ENCODE data around the gene TMEM30A.

Gene TMEM30A

DNA sequence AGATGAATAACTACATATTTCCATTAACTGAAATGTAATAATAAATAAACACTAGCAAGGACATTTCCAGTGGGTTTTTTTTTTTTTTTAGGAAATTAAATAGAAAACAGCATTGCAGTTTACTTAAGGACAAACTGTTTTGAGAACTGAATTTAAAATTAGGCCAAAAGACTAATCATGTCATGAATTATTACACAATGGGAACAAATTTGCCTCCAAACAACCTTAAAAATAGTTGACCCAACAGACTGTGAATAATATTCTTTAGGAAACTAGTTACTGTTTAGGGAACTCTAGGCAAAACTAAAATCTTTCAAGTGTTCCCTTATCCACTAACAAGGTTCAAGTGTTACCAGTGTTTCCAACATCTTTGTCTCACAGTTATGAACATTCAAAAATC is 62.3 kb downstream of the TMEM30A start:
- Histone ChIP-seq H2BK12ac (ENCODE audit: low read length in 2 of 2) (no peak overlapping the region), H3K4me2 (ENCODE audit: low read length, poor library complexity, severe bottlenecking) (no peak overlapping the region), H2BK5ac (ENCODE audit: low read depth, low read length, poor library complexity, severe bottlenecking) (no peak overlapping the region), H3K27ac (ENCODE audit: low read length, poor library complexity, severe bottlenecking) (no peak overlapping the region), H3K79me1 (replicated peaks; ENCODE audit: low read length, poor library complexity, severe bottlenecking) (no peaks in the 10 kb centered on the region), H2BK15ac (ENCODE audit: low read depth, poor library complexity, severe bottlenecking) (no peak overlapping the region), H3K4ac (ENCODE audit: low read depth in 1 of 2, low read length in 2 of 2) (no peak overlapping the region), H3K18ac (ENCODE audit: low read depth in 1 of 2, low read length in 2 of 2) (no peak overlapping the region), H2AK5ac (ENCODE audit: low read length, severe bottlenecking) (no peak overlapping the region), H3K9me3 (ENCODE audit: control insufficient read depth, low read length) (no peaks in the 10 kb centered on the region), H2AFZ (ENCODE audit: low read depth, low read length) (no peak overlapping the region), H2BK120ac (ENCODE audit: low read depth, low read length) (no peak overlapping the region), H3K9ac (ENCODE audit: low read length) (no peak overlapping the region), H4K8ac (ENCODE audit: low read length) (no peak overlapping the region), H3K36me3 (ENCODE audit: control insufficient read depth in 1 of 2, insufficient read depth in 2 of 2, low read depth in 1 of 2, low read length in 2 of 2) (no peaks in the 10 kb centered on the region), H3K23ac (ENCODE audit: low read length in 2 of 2) (no peak overlapping the region), H3K4me3 (ENCODE audit: insufficient read depth in 1 of 2, low read depth in 1 of 2, low read length in 2 of 2) (no peak overlapping the region), H3K4me1 (ENCODE audit: control insufficient read depth, insufficient read depth, low read depth, low read length) (peaks cover 3% of the 10 kb centered on the region), H3K14ac (ENCODE audit: low read length in 2 of 2) (no peak overlapping the region), H3K27me3 (ENCODE audit: control insufficient read depth in 1 of 2, insufficient read depth in 1 of 2, low read length in 2 of 2) (no peaks in the 10 kb centered on the region), H4K91ac (ENCODE audit: low read length) (no peak overlapping the region)
- DNase-seq, result no peak

DNA sequence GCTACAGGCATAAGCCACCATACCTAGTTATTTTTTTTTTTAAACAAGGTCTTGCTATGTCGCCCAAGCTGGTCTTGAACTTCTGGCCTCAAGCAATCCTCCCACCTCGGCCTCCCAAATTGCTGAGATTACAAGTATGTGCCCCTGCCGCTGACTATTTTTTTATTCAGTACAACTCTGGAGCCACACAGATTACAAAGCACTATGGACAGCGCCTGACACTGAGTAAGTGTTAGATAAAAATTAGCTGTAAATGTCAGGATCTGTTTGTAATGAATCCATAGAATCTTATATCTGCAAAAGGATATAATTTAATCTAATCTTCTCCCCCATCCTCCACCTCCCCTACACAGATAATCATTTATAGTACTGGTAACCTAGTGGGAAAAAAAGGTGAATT is 63.5 kb downstream of the TMEM30A start:
- Histone ChIP-seq H2AFZ (ENCODE audit: low read depth, low read length) (no peak overlapping the region), H3K4me3 (ENCODE audit: insufficient read depth in 1 of 2, low read depth in 1 of 2, low read length in 2 of 2) (no peak overlapping the region), H3K14ac (ENCODE audit: low read length in 2 of 2) (no peak overlapping the region), H3K4me1 (ENCODE audit: control insufficient read depth, insufficient read depth, low read depth, low read length) (peaks cover 3% of the 10 kb centered on the region), H3K4me2 (ENCODE audit: low read length, poor library complexity, severe bottlenecking) (no peak overlapping the region), H2AK5ac (ENCODE audit: low read length, severe bottlenecking) (no peak overlapping the region), H2BK15ac (ENCODE audit: low read depth, poor library complexity, severe bottlenecking) (no peak overlapping the region), H4K91ac (ENCODE audit: low read length) (no peak overlapping the region), H3K27me3 (ENCODE audit: control insufficient read depth in 1 of 2, insufficient read depth in 1 of 2, low read length in 2 of 2) (no peaks in the 10 kb centered on the region), H3K36me3 (ENCODE audit: control insufficient read depth in 1 of 2, insufficient read depth in 2 of 2, low read depth in 1 of 2, low read length in 2 of 2) (no peaks in the 10 kb centered on the region), H3K9me3 (ENCODE audit: control insufficient read depth, low read length) (no peaks in the 10 kb centered on the region), H3K4ac (ENCODE audit: low read depth in 1 of 2, low read length in 2 of 2) (no peak overlapping the region), H3K23ac (ENCODE audit: low read length in 2 of 2) (no peak overlapping the region), H2BK120ac (ENCODE audit: low read depth, low read length) (no peak overlapping the region), H4K8ac (ENCODE audit: low read length) (no peak overlapping the region), H2BK12ac (ENCODE audit: low read length in 2 of 2) (no peak overlapping the region), H3K9ac (ENCODE audit: low read length) (no peak overlapping the region), H3K79me1 (replicated peaks; ENCODE audit: low read length, poor library complexity, severe bottlenecking) (no peaks in the 10 kb centered on the region), H3K27ac (ENCODE audit: low read length, poor library complexity, severe bottlenecking) (no peak overlapping the region), H2BK5ac (ENCODE audit: low read depth, low read length, poor library complexity, severe bottlenecking) (no peak overlapping the region), H3K18ac (ENCODE audit: low read depth in 1 of 2, low read length in 2 of 2) (no peak overlapping the region)
- 87% methylated on average over 2 of the region's 4 CpGs for WGBS
- DNase-seq, result no peak

DNA sequence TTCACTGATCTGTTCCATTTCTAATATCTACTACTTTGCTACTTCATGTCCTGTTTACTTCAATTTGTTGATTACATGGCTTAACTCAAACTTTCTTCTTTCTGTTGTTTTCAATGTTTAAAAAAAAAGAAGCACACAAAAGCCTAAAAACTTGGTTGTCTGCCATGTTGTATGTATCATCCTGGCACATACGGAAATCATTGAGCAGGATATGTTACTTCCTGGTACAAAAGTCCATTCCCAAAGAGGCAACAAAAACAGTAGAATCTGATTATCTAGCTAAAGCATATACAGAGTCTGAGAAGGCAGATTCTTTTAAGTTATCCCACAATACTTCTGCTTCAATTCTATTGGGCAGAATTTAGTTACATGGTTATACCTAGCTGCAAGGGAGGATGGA is 64.2 kb downstream of the TMEM30A start:
- no peak for DNase-seq
- WGBS, result 100% methylated on average over 1 of the region's 1 CpG
- Histone ChIP-seq H3K4me3 (ENCODE audit: insufficient read depth in 1 of 2, low read depth in 1 of 2, low read length in 2 of 2) (no peak overlapping the region), H2AFZ (ENCODE audit: low read depth, low read length) (no peak overlapping the region), H3K14ac (ENCODE audit: low read length in 2 of 2) (no peak overlapping the region), H2BK12ac (ENCODE audit: low read length in 2 of 2) (no peak overlapping the region), H3K4me2 (ENCODE audit: low read length, poor library complexity, severe bottlenecking) (no peak overlapping the region), H2AK5ac (ENCODE audit: low read length, severe bottlenecking) (no peak overlapping the region), H4K91ac (ENCODE audit: low read length) (no peak overlapping the region), H3K23ac (ENCODE audit: low read length in 2 of 2) (no peak overlapping the region), H3K4me1 (ENCODE audit: control insufficient read depth, insufficient read depth, low read depth, low read length) (peaks cover 3% of the 10 kb centered on the region), H3K27ac (ENCODE audit: low read length, poor library complexity, severe bottlenecking) (no peak overlapping the region), H3K4ac (ENCODE audit: low read depth in 1 of 2, low read length in 2 of 2) (no peak overlapping the region), H4K8ac (ENCODE audit: low read length) (no peak overlapping the region), H3K27me3 (ENCODE audit: control insufficient read depth in 1 of 2, insufficient read depth in 1 of 2, low read length in 2 of 2) (peaks cover 0 to 2% of the 10 kb centered on the region in 2 experiments), H3K36me3 (ENCODE audit: control insufficient read depth in 1 of 2, insufficient read depth in 2 of 2, low read depth in 1 of 2, low read length in 2 of 2) (no peaks in the 10 kb centered on the region), H3K79me1 (replicated peaks; ENCODE audit: low read length, poor library complexity, severe bottlenecking) (no peaks in the 10 kb centered on the region), H3K9ac (ENCODE audit: low read length) (peak overlapping the region; percentile 5), H3K18ac (ENCODE audit: low read depth in 1 of 2, low read length in 2 of 2) (no peak overlapping the region), H2BK15ac (ENCODE audit: low read depth, poor library complexity, severe bottlenecking) (no peak overlapping the region), H2BK120ac (ENCODE audit: low read depth, low read length) (no peak overlapping the region), H3K9me3 (ENCODE audit: control insufficient read depth, low read length) (no peaks in the 10 kb centered on the region), H2BK5ac (ENCODE audit: low read depth, low read length, poor library complexity, severe bottlenecking) (no peak overlapping the region)

DNA sequence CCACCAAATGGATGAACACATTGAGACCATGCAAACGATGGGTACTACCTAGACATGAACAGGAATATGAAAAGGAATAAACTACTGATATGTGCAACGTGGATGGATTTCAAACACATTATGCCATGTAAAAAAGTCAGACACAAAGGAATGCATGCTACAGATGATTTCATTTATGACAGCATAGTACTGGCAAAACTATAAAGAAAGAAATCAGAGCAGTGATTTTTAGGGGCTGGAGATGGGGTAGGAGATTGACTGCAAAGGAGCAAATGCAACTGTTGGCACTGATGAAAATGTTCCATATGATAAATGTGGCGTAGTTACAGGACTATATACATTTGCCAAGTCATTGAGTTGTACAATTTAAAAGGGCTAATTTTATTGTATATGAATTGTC is 65.3 kb downstream of the TMEM30A start:
- H3K27me3 ChIP-seq (ENCODE audit: control insufficient read depth in 1 of 2, insufficient read depth in 1 of 2, low read length in 2 of 2), result peaks cover 0 to 2% of the 10 kb centered on the region in 2 experiments
- no peak overlapping the region for H2BK120ac ChIP-seq (ENCODE audit: low read depth, low read length)
- no peak overlapping the region for H2AK5ac ChIP-seq (ENCODE audit: low read length, severe bottlenecking)
- H3K9ac ChIP-seq (ENCODE audit: low read length), result no peak overlapping the region
- H3K79me1 ChIP-seq (replicated peaks; ENCODE audit: low read length, poor library complexity, severe bottlenecking), result no peaks in the 10 kb centered on the region
- H3K9me3 ChIP-seq (ENCODE audit: control insufficient read depth, low read length), result no peaks in the 10 kb centered on the region
- no peak overlapping the region for H3K14ac ChIP-seq (ENCODE audit: low read length in 2 of 2)
- H2BK5ac ChIP-seq (ENCODE audit: low read depth, low read length, poor library complexity, severe bottlenecking), result no peak overlapping the region
- no peak for DNase-seq
- H3K4me1 ChIP-seq (ENCODE audit: control insufficient read depth, insufficient read depth, low read depth, low read length), result peaks cover 1% of the 10 kb centered on the region
- H3K36me3 ChIP-seq (ENCODE audit: control insufficient read depth in 1 of 2, insufficient read depth in 2 of 2, low read depth in 1 of 2, low read length in 2 of 2), result no peaks in the 10 kb centered on the region
- no peak overlapping the region for H4K91ac ChIP-seq (ENCODE audit: low read length)
- H3K23ac ChIP-seq (ENCODE audit: low read length in 2 of 2), result no peak overlapping the region
- no peak overlapping the region for H2AFZ ChIP-seq (ENCODE audit: low read depth, low read length)
- no peak overlapping the region for H3K4ac ChIP-seq (ENCODE audit: low read depth in 1 of 2, low read length in 2 of 2)
- H2BK15ac ChIP-seq (ENCODE audit: low read depth, poor library complexity, severe bottlenecking), result no peak overlapping the region
- no peak overlapping the region for H3K27ac ChIP-seq (ENCODE audit: low read length, poor library complexity, severe bottlenecking)
- no peak overlapping the region for H3K4me2 ChIP-seq (ENCODE audit: low read length, poor library complexity, severe bottlenecking)
- WGBS, result no CpG with 5 or more reads among the region's 3 CpGs
- no peak overlapping the region for H3K18ac ChIP-seq (ENCODE audit: low read depth in 1 of 2, low read length in 2 of 2)
- H4K8ac ChIP-seq (ENCODE audit: low read length), result no peak overlapping the region
- H3K4me3 ChIP-seq (ENCODE audit: insufficient read depth in 1 of 2, low read depth in 1 of 2, low read length in 2 of 2), result no peak overlapping the region
- no peak overlapping the region for H2BK12ac ChIP-seq (ENCODE audit: low read length in 2 of 2)

All from mesenchymal stem cell (in vitro differentiated cells and primary cell).